Ascending aorta (tissue), 2 donors: ENCODE data around the gene PLA2G2C. TPM values are rescaled to one million over a fixed set of nuclear protein-coding genes. Genes with fewer than 3 reads are reported as not detected.

Experiments
- DNase-seq, 2 donors: peaks; one replicate each; pipeline ENCODE4 v3.0.0-alpha.2; 2019; ENCODE audit warnings: low spot score in 2 of 2
- H3K27ac ChIP-seq, 2 donors: fragments of 200-600 bp; sonication (generic); one replicate each; pipeline ENCODE4 v1.5.1; 2016 to 2017; ENCODE audit warnings: mild to moderate bottlenecking in 1 of 2
- H3K27me3 ChIP-seq: fragments of 200-600 bp; sonication (generic); one replicate; pipeline ENCODE4 v1.5.1; 2017
- H3K36me3 ChIP-seq, 2 donors: fragments of 200-600 bp; sonication (generic); one replicate each; pipeline ENCODE4 v1.5.1; 2016
- H3K4me1 ChIP-seq, 2 donors: fragments of 200-600 bp; sonication (generic); one replicate each; pipeline ENCODE4 v1.5.1; 2016 to 2017; ENCODE audit warnings: mild to moderate bottlenecking in 1 of 2
- H3K4me3 ChIP-seq, 2 donors: fragments of 200-600 bp; sonication (generic); one replicate each; pipeline ENCODE4 v1.5.1; 2016 to 2017; ENCODE audit warnings: mild to moderate bottlenecking in 1 of 2
- H3K9me3 ChIP-seq, 2 donors: fragments of 200-600 bp; sonication (generic); one replicate each; pipeline ENCODE4 v1.5.1; 2016
- CTCF ChIP-seq, 3 experiments: fragments of 200-600 bp in 2 of 3; fragments of 450-650 bp in 1 of 3; sonication (generic) in 2 of 3; IDR thresholded peaks; one replicate each; pipeline ENCODE4 v1.5.1; 2016 to 2019; ENCODE audit warnings: antibody characterized with exemption in 3 of 3, mild to moderate bottlenecking in 1 of 3, moderate library complexity in 1 of 3
- intact Hi-C: fragments of 100-400 bp; cut with DNase I; formaldehyde crosslinking; loops from one replicate; pipeline ENCODE4 v1.15.1; 2023
- total RNA-seq: library from RNA; depleted of rRNA; stranded (reverse); fragments of >200 nt; gene quantifications from one replicate; pipeline ENCODE4 v1.1.0, GENCODE V29; 2016

Gene PLA2G2C
- total RNA-seq, 1 donor from 2014 or later: not detected

- H3K4me3 ChIP-seq: no peak overlapping the region
Measured at GRCh38 chr1:20187813-20188454, 1.6 kb upstream of the PLA2G2C start.

GRCh38 chr1:20187103-20187812 is 940 bp upstream of the PLA2G2C start:
- H3K4me1 ChIP-seq: no peaks in the 10 kb centered on the region
- H3K27ac ChIP-seq: no peak overlapping the region
- no peaks in the 10 kb centered on the region for H3K36me3 ChIP-seq
- H3K27me3 ChIP-seq: no peaks in the 10 kb centered on the region
- no peak overlapping the region for H3K4me3 ChIP-seq
- no peak for TF ChIP-seq CTCF (IDR thresholded peaks at IDR 0.05)
- intact Hi-C loops: no loop called here
- no peaks in the 10 kb centered on the region for H3K9me3 ChIP-seq
- no peak for DNase-seq

More at GRCh38 chr1:20187813-20188454, 1.6 kb upstream of the PLA2G2C start:
- no peaks in the 10 kb centered on the region for H3K4me1 ChIP-seq
- no peaks in the 10 kb centered on the region for H3K36me3 ChIP-seq
- DNase-seq: no peak
- intact Hi-C loops: no loop called here
- H3K9me3 ChIP-seq: no peaks in the 10 kb centered on the region
- TF ChIP-seq CTCF (IDR thresholded peaks at IDR 0.05): no peak
- no peak overlapping the region for H3K27ac ChIP-seq
- no peaks in the 10 kb centered on the region for H3K27me3 ChIP-seq

GRCh38 chr1:20184997-20185833 is 1.1 kb downstream of the PLA2G2C start:
- H3K27ac ChIP-seq: no peak overlapping the region

GRCh38 chr1:20184481-20184900 is 1.8 kb downstream of the PLA2G2C start:
- intact Hi-C loops: no loop called here
- TF ChIP-seq CTCF (IDR thresholded peaks at IDR 0.05): no peak
- no peak overlapping the region for H3K27ac ChIP-seq
- H3K27me3 ChIP-seq: no peaks in the 10 kb centered on the region
- no peak overlapping the region for H3K4me3 ChIP-seq
- no peaks in the 10 kb centered on the region for H3K9me3 ChIP-seq
- no peaks in the 10 kb centered on the region for H3K4me1 ChIP-seq
- no peaks in the 10 kb centered on the region for H3K36me3 ChIP-seq
- DNase-seq: no peak

More at GRCh38 chr1:20184997-20185833, 1.1 kb downstream of the PLA2G2C start:
- Histone ChIP-seq H3K9me3 (no peaks in the 10 kb centered on the region), H3K27me3 (no peaks in the 10 kb centered on the region), H3K4me3 (no peak overlapping the region), H3K36me3 (no peaks in the 10 kb centered on the region), H3K4me1 (no peaks in the 10 kb centered on the region)
- no peak for DNase-seq
- intact Hi-C loops: no loop called here
- no peak for TF ChIP-seq CTCF (IDR thresholded peaks at IDR 0.05)

GRCh38 chr1:20183616-20184271 is 2.6 kb downstream of the PLA2G2C start:
- H3K27me3 ChIP-seq: no peaks in the 10 kb centered on the region
- no peak for DNase-seq
- H3K36me3 ChIP-seq: no peaks in the 10 kb centered on the region
- no peak for TF ChIP-seq CTCF (IDR thresholded peaks at IDR 0.05)
- no peak overlapping the region for H3K27ac ChIP-seq
- no peaks in the 10 kb centered on the region for H3K9me3 ChIP-seq
- H3K4me1 ChIP-seq: no peaks in the 10 kb centered on the region
- H3K4me3 ChIP-seq: no peak overlapping the region
- intact Hi-C loops: no loop called here
